Endothelial cell (in vitro differentiated cells): ENCODE data around the gene ALG8. TPM values are rescaled to one million over a fixed set of nuclear protein-coding genes. Genes with fewer than 3 reads are reported as not detected.
A peak's percentile ranks its signal among the peaks of the same experiment; 100 is the strongest.
"Not testable (repeated sequence)": the region's sequence is repeated elsewhere in the genome, so short reads cannot be mapped to it uniquely, and the experiment has no call there.

Source experiments
- DNase-seq: peaks from one replicate; pipeline ENCODE4 v3.0.0; 2021; ENCODE audit warnings: low spot score
- H3K27ac Mint-ChIP-seq: one replicate; pipeline ENCODE4 v1.8.0; 2021; ENCODE audit warnings: mixed read lengths, inconsistent platforms; ENCODE audit not compliant: unreplicated experiment
- H3K27me3 Mint-ChIP-seq: one replicate; pipeline ENCODE4 v1.8.0; 2021; ENCODE audit warnings: mild to moderate bottlenecking, moderate library complexity, mixed read lengths, inconsistent platforms; ENCODE audit not compliant: unreplicated experiment
- H3K36me3 Mint-ChIP-seq: one replicate; pipeline ENCODE4 v1.8.0; 2021; ENCODE audit warnings: mild to moderate bottlenecking, low read depth, mixed read lengths, inconsistent platforms; ENCODE audit not compliant: unreplicated experiment
- H3K4me1 Mint-ChIP-seq: one replicate; pipeline ENCODE4 v1.8.0; 2021; ENCODE audit warnings: mild to moderate bottlenecking, mixed read lengths, inconsistent platforms; ENCODE audit not compliant: unreplicated experiment
- H3K4me3 Mint-ChIP-seq: one replicate; pipeline ENCODE4 v1.8.0; 2021; ENCODE audit warnings: mild to moderate bottlenecking, mixed read lengths, inconsistent platforms; ENCODE audit not compliant: unreplicated experiment
- H3K9me3 Mint-ChIP-seq: one replicate; pipeline ENCODE4 v1.8.0; 2021; ENCODE audit warnings: mixed read lengths, inconsistent platforms; ENCODE audit not compliant: unreplicated experiment
- CTCF ChIP-seq: fragments of 200-600 bp; sonication (generic); IDR thresholded peaks from one replicate; pipeline ENCODE4 v1.5.0; 2021; ENCODE audit warnings: antibody characterized with exemption; ENCODE audit not compliant: unreplicated experiment
- total RNA-seq: library from RNA; stranded (reverse); fragmentation: NEBNext Ultra II Directional; extraction: Animal tissue kit (Norgen Biotek cat#: 25700); gene quantifications from one replicate; pipeline ENCODE4 v1.2.1, GENCODE V29; 2021; ENCODE audit not compliant: unreplicated experiment

ALG8 gene
- total RNA-seq, 1 donor from 2014 or later: 31.4 TPM

- Mint-ChIP-seq H3K27me3 (peaks cover 8% of the 10 kb centered on the region), H3K27ac (no peak overlapping the region), H3K36me3 (peaks cover 19% of the 10 kb centered on the region), H3K9me3 (no peaks in the 10 kb centered on the region), H3K4me3 (no peak overlapping the region), H3K4me1 (peaks cover 11% of the 10 kb centered on the region)
- TF ChIP-seq CTCF: no peak
- no peak for DNase-seq
These were observed 41.3 kb upstream of the ALG8 start for GRCh38 chr11:78180751-78181150.

- H3K4me3 Mint-ChIP-seq: no peak overlapping the region
- peaks cover 25% of the 10 kb centered on the region for H3K36me3 Mint-ChIP-seq
- peak overlapping the region; percentile 19 for H3K27ac Mint-ChIP-seq
- no peaks in the 10 kb centered on the region for H3K9me3 Mint-ChIP-seq
- no peak for TF ChIP-seq CTCF
- H3K27me3 Mint-ChIP-seq: peaks cover 8% of the 10 kb centered on the region
- DNase-seq: no peak
- peaks cover 11% of the 10 kb centered on the region for H3K4me1 Mint-ChIP-seq
These were observed 40.1 kb upstream of the ALG8 start for GRCh38 chr11:78179459-78180071.

- H3K9me3 Mint-ChIP-seq: no peaks in the 10 kb centered on the region
- H3K27ac Mint-ChIP-seq: no peak overlapping the region
- peaks cover 49% of the 10 kb centered on the region for H3K36me3 Mint-ChIP-seq
- no peak for TF ChIP-seq CTCF
- no peak overlapping the region for H3K4me3 Mint-ChIP-seq
- DNase-seq: no peak
- peaks cover 8% of the 10 kb centered on the region for H3K27me3 Mint-ChIP-seq
- H3K4me1 Mint-ChIP-seq: peaks cover 11% of the 10 kb centered on the region
These were observed 37.8 kb upstream of the ALG8 start for GRCh38 chr11:78177216-78177615.

- Mint-ChIP-seq H3K4me3 (peak overlapping the region; percentile 45), H3K27me3 (peaks cover 8% of the 10 kb centered on the region), H3K27ac (no peak overlapping the region), H3K36me3 (peaks cover 49% of the 10 kb centered on the region), H3K4me1 (peaks cover 11% of the 10 kb centered on the region), H3K9me3 (no peaks in the 10 kb centered on the region)
- TF ChIP-seq CTCF: no peak
- no peak for DNase-seq
These were observed 37.2 kb upstream of the ALG8 start for GRCh38 chr11:78176605-78177141.

- H3K27me3 Mint-ChIP-seq, H3K4me1 Mint-ChIP-seq, DNase-seq, H3K27ac Mint-ChIP-seq, H3K9me3 Mint-ChIP-seq: not testable (repeated sequence)
- Mint-ChIP-seq H3K4me3 (peak overlapping the region; percentile 45), H3K36me3 (peaks cover 53% of the 10 kb centered on the region)
These were observed 36.4 kb upstream of the ALG8 start for GRCh38 chr11:78175862-78176261.
